AG10803 (cell line): ENCODE measurements around the gene EPHA7.

Source experiments
- DNase-seq: peaks from one replicate; pipeline ENCODE4 v3.0.0; 2010; ENCODE audit warnings: low read depth
- H3K4me3 ChIP-seq: 2 replicates; pipeline ENCODE4 v1.5.1; 2011; ENCODE audit warnings: mild to moderate bottlenecking, low read length, control low read depth
- CTCF ChIP-seq: conservative IDR thresholded peaks from 2 replicates; pipeline ENCODE4 v1.5.1; 2011; ENCODE audit warnings: mild to moderate bottlenecking, low read length, control low read depth, inconsistent platforms

The EPHA7 gene

GRCh38 chr6:93350774-93351173, 68.6 kb downstream of the EPHA7 start:
- no peak for DNase-seq
- no peak overlapping the region for H3K4me3 ChIP-seq
- no peak for TF ChIP-seq CTCF

- no peak for DNase-seq
- H3K4me3 ChIP-seq, result no peak overlapping the region
- TF ChIP-seq CTCF, result no peak
Measured at GRCh38 chr6:93344333-93344835, 75.0 kb downstream of the EPHA7 start.

DNA sequence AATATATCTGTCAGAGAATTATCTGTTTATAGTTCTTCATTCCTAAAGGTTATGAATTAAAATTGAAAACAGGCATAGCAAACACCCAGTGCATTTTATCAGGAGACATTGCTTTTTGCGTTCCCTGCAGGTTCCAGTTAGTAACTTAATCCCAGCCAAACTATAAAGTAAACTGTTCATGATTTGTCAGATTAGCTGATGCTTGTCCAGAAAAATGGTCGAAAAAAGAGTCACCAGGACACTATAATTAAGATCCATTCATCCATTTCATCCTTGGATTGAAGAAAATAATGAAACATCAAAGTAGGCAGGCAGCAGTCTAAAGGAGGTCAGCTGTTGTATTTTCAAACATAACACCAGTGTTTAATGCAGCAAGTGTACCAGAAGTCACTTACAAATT, 75.9 kb downstream of the EPHA7 start:
- TF ChIP-seq CTCF, result no peak
- no peak overlapping the region for H3K4me3 ChIP-seq
- no peak for DNase-seq

- no peak for TF ChIP-seq CTCF
- DNase-seq, result no peak
- no peak overlapping the region for H3K4me3 ChIP-seq
Measured at GRCh38 chr6:93341900-93342613, 77.3 kb downstream of the EPHA7 start.

DNA sequence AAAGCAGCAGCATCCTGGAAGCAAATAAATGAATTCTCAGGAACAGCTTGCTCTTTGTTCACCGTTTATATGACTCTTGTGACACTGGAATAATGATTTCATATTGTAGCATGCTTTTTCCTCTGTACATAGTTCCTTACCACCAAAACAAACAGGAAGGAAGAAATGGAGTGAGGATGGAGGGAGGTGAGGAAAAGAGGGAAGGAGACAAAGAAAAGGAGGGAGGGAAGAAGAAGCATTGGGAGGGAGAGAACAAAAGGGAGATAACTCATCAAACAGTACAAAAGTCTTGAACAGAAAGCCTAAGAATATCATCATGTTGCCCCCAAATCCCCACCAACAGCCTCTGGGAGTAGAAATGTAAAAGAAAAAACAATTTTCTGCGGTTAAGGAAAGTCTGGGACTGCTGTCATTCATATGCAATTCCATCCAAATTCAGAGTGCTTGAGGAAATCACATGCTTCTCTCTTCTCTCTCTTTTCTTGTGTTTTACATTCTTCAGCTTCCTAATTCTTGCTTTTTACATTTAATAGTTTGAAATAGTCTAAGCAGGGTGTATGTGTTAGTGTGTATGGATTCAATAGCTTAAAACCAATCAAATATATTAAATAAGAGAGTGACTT, 81.5 kb downstream of the EPHA7 start:
- DNase-seq, result no peak
- TF ChIP-seq CTCF, result no peak
- H3K4me3 ChIP-seq, result no peak overlapping the region

- H3K4me3 ChIP-seq, result no peak overlapping the region
- no peak for DNase-seq
- no peak for TF ChIP-seq CTCF
Measured at GRCh38 chr6:93337014-93337413, 82.3 kb downstream of the EPHA7 start.

DNA sequence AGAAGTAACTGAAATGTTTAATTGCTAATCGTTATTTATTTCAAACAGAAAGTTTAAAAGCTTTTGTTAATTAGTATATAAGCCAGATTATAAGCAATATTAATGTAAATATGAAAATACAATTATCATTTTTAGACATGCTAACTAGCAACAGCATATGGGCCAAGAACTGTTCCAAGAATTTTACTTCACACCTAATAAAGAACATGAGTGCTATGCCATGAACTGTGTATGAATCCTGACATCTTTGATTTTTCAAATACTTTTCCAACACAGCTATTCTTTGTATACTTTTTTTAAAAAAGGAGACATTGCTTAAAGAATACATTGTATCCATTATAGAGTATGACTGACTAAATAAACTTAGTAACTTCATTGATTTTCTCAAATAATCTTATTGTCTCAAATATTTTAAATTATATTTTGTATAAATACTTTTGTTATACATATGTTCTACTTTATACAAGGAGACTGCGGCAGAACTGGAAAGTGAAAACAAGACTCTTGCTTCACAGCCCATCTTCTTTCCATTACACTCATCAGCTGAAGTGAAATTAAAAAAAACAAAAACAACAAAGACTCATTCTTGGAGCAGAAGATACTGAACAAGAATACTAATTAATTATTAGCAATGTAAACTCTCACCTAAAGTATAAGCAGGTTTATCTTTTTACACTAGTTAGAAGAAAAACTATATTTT, 89.9 kb downstream of the EPHA7 start:
- H3K4me3 ChIP-seq, result no peak overlapping the region
- TF ChIP-seq CTCF, result no peak
- DNase-seq, result no peak
